OCI-LY7 (cell line): ENCODE results near the gene TNFSF13. TPM values are rescaled to one million over a fixed set of nuclear protein-coding genes. Genes with fewer than 3 reads are reported as not detected.

ENCODE experiments used
- BruUV-seq: library from RNA; stranded (reverse); fragments of 400-500 nt; replicated peaks from 2 replicates; lab custom pipeline; 2021; lab: Mats Ljungman, UMichigan
- CTCF ChIA-PET: fragments of 300-600 bp; sonication (Branson Sonifier 250); formaldehyde crosslinking; loops from one replicate; lab custom pipeline; 2022; ENCODE audit warnings: antibody characterized with exemption; ENCODE audit not compliant: unreplicated experiment; lab: Charles Lee
- POLR2A ChIA-PET: fragments of 300-600 bp; sonication (Branson Sonifier 250); formaldehyde crosslinking; loops from one replicate; lab custom pipeline; 2022; ENCODE audit warnings: antibody characterized with exemption; lab: Charles Lee
- DNase-seq: peaks from one replicate; pipeline ENCODE4 v3.0.0-alpha.2; 2015; ENCODE audit warnings: low spot score
- H2AFZ ChIP-seq: fragments of 200-600 bp; sonication (generic), shearing (Covaris generic); 2 replicates; pipeline ENCODE4 v1.6.1; 2014; ENCODE audit warnings: mild to moderate bottlenecking, antibody characterized with exemption, low read length, moderate library complexity
- H3K27ac ChIP-seq: fragments of 200-600 bp; sonication (generic); 2 replicates; pipeline ENCODE4 v1.5.1; 2014; ENCODE audit warnings: mixed run types, low read depth, mild to moderate bottlenecking, moderate library complexity, low read length, inconsistent platforms; ENCODE audit not compliant: poor library complexity, severe bottlenecking
- H3K36me3 ChIP-seq: fragments of 200-600 bp; sonication (generic); 2 replicates; pipeline ENCODE4 v1.6.1; 2014; ENCODE audit warnings: mild to moderate bottlenecking, antibody characterized with exemption, low read length, moderate library complexity, mixed read lengths; ENCODE audit not compliant: insufficient read depth
- H3K4me1 ChIP-seq: fragments of 200-600 bp; sonication (generic); 2 replicates; pipeline ENCODE4 v1.5.1; 2014; ENCODE audit warnings: mild to moderate bottlenecking, low read length; ENCODE audit not compliant: insufficient read depth, poor library complexity, severe bottlenecking
- H3K4me2 ChIP-seq: fragments of 200-600 bp; sonication (generic); 2 replicates; pipeline ENCODE4 v1.6.1; 2014; ENCODE audit warnings: mild to moderate bottlenecking, low read length
- H3K4me3 ChIP-seq: fragments of 200-600 bp; sonication (generic); 2 replicates; pipeline ENCODE4 v1.5.1; 2014; ENCODE audit warnings: mild to moderate bottlenecking, low read depth, low read length; ENCODE audit not compliant: poor library complexity, severe bottlenecking
- H3K79me2 ChIP-seq: fragments of 200-600 bp; sonication (generic); 2 replicates; pipeline ENCODE4 v1.6.1; 2016; ENCODE audit warnings: low read depth, mild to moderate bottlenecking, low read length, moderate library complexity, mixed read lengths; ENCODE audit not compliant: insufficient read depth
- H3K9me2 ChIP-seq: fragments of 200-600 bp; sonication (generic); 2 replicates; pipeline ENCODE4 v1.6.1; 2016; ENCODE audit warnings: mild to moderate bottlenecking, low read length, mixed read lengths; ENCODE audit not compliant: insufficient read depth
- H3K9me3 ChIP-seq: fragments of 200-600 bp; sonication (generic); 2 replicates; pipeline ENCODE4 v1.6.1; 2014; ENCODE audit warnings: mild to moderate bottlenecking, mixed run types, low read length, mixed read lengths
- H4K20me1 ChIP-seq: fragments of 200-600 bp; sonication (generic); 2 replicates; pipeline ENCODE4 v1.6.1; 2014; ENCODE audit warnings: mild to moderate bottlenecking, antibody characterized with exemption, low read length, moderate library complexity, mixed read lengths; ENCODE audit not compliant: insufficient read depth
- EZH2phosphoT487 ChIP-seq: fragments of 200-600 bp; sonication (generic); IDR thresholded peaks from 2 replicates; pipeline ENCODE4 v1.6.1; 2018; ENCODE audit warnings: low read depth, borderline replicate concordance, mild to moderate bottlenecking, mixed run types, antibody characterized with exemption, low read length, moderate library complexity, mixed read lengths
- intact Hi-C: fragments of 100-400 bp; cut with micrococcal nuclease; formaldehyde crosslinking; loops from one replicate; pipeline ENCODE4 v1.10.0; 2022; ENCODE audit not compliant: unreplicated experiment
- total RNA-seq, 2 experiments: library from RNA; depleted of rRNA in 1 of 2; stranded (reverse); fragments of >200 nt in 1 of 2; shearing (Covaris generic) in 1 of 2; gene quantifications; 2 replicates each; pipeline ENCODE4 v1.2.3, GENCODE V29; 2014 to 2022
- TF ChIP-seq, protein P1 (sequence below): fragments of 200-600 bp; sonication (generic); conservative IDR thresholded peaks from 2 replicates; pipeline ENCODE4 v1.5.1; 2014; ENCODE audit warnings: mild to moderate bottlenecking, antibody characterized with exemption, low read length, moderate library complexity, mixed read lengths

TNFSF13 gene
- total RNA-seq, 2 experiments from 2014 or later, result 0.98 to 6.0 TPM

DNA sequence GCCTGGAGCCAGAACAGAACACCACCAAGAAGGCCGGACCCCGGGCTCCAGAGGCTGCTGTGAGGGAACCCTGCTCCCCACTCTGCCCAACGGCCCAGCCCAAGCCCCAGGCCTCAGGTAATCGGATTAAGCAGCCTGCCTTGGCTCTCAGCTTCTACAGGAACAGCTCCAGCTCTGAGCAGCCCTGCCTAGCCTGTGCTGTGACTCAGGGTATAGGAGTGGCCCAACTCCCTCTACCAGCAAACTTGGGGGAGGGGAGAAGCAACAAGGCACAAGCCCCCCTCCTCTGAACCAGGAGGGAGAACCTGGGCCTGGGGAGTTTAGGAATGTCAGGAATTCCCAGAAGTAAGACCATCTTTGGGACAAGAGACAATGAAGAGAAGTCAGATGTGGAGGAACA lies 32.2 kb downstream of the TNFSF13 start:
- H2AFZ ChIP-seq, result no peak overlapping the region
- no peaks in the 10 kb centered on the region for H4K20me1 ChIP-seq
- no peaks in the 10 kb centered on the region for H3K79me2 ChIP-seq
- no peak overlapping the region for H3K4me2 ChIP-seq
- no peaks in the 10 kb centered on the region for H3K9me2 ChIP-seq
- H3K4me3 ChIP-seq, result no peak overlapping the region
- no peak for DNase-seq
- intact Hi-C loops, result no loop called here
- POLR2A ChIA-PET, result no interaction called here
- H3K4me1 ChIP-seq, result no peaks in the 10 kb centered on the region
- H3K36me3 ChIP-seq, result peaks cover 89% of the 10 kb centered on the region
- no peak for TF ChIP-seq EZH2phosphoT487
- TF ChIP-seq, protein P1, sequence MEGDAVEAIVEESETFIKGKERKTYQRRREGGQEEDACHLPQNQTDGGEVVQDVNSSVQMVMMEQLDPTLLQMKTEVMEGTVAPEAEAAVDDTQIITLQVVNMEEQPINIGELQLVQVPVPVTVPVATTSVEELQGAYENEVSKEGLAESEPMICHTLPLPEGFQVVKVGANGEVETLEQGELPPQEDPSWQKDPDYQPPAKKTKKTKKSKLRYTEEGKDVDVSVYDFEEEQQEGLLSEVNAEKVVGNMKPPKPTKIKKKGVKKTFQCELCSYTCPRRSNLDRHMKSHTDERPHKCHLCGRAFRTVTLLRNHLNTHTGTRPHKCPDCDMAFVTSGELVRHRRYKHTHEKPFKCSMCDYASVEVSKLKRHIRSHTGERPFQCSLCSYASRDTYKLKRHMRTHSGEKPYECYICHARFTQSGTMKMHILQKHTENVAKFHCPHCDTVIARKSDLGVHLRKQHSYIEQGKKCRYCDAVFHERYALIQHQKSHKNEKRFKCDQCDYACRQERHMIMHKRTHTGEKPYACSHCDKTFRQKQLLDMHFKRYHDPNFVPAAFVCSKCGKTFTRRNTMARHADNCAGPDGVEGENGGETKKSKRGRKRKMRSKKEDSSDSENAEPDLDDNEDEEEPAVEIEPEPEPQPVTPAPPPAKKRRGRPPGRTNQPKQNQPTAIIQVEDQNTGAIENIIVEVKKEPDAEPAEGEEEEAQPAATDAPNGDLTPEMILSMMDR, result no peak
- H3K9me3 ChIP-seq, result no peaks in the 10 kb centered on the region
- no peak overlapping the region for H3K27ac ChIP-seq
- CTCF ChIA-PET, result no interaction called here
- no TSS peak for BruUV-seq

GRCh38 chr17:7591596-7591995 lies 33.0 kb downstream of the TNFSF13 start:
- ChIA-PET CTCF (no interaction called here), POLR2A (no interaction called here)
- intact Hi-C loops, result no loop called here
- no TSS peak for BruUV-seq
- no peaks in the 10 kb centered on the region for H3K9me2 ChIP-seq
- no peaks in the 10 kb centered on the region for H4K20me1 ChIP-seq
- peaks cover 92% of the 10 kb centered on the region for H3K36me3 ChIP-seq
- no peak overlapping the region for H3K27ac ChIP-seq
- H3K79me2 ChIP-seq, result no peaks in the 10 kb centered on the region
- DNase-seq, result no peak
- H3K9me3 ChIP-seq, result no peaks in the 10 kb centered on the region
- H3K4me3 ChIP-seq, result no peak overlapping the region
- no peak overlapping the region for H3K4me2 ChIP-seq
- no peaks in the 10 kb centered on the region for H3K4me1 ChIP-seq
- no peak overlapping the region for H2AFZ ChIP-seq
- no peak for TF ChIP-seq EZH2phosphoT487
- TF ChIP-seq, protein P1, result no peak

GRCh38 chr17:7592422-7593021 lies 34.0 kb downstream of the TNFSF13 start:
- TF ChIP-seq, protein P1, result no peak
- TF ChIP-seq EZH2phosphoT487, result no peak
- Histone ChIP-seq H3K27ac (no peak overlapping the region), H3K9me2 (no peaks in the 10 kb centered on the region), H3K79me2 (no peaks in the 10 kb centered on the region), H3K4me3 (no peak overlapping the region), H4K20me1 (no peaks in the 10 kb centered on the region), H3K9me3 (no peaks in the 10 kb centered on the region), H3K36me3 (peaks cover 92% of the 10 kb centered on the region), H2AFZ (no peak overlapping the region), H3K4me1 (no peaks in the 10 kb centered on the region), H3K4me2 (no peak overlapping the region)
- intact Hi-C loops, result no loop called here
- CTCF ChIA-PET, result no interaction called here
- BruUV-seq, result no TSS peak
- DNase-seq, result no peak
- POLR2A ChIA-PET, result no interaction called here
